Activated CD8-positive, alpha-beta memory T cell treated with anti-CD3 and anti-CD28 coated beads for 48 hours (primary cell): ENCODE results near the gene COLEC12.

Experiments
- DNase-seq, 3 experiments: peaks; one replicate each; pipeline ENCODE4 v3.0.0-alpha.2; 2020; ENCODE audit warnings: low read depth in 2 of 3, low spot score in 2 of 3

Gene COLEC12

GRCh38 chr18:390741-391478, 109.6 kb downstream of the COLEC12 start:
- no peak for DNase-seq

- DNase-seq: no peak
Measured at GRCh38 chr18:389658-390357, 110.7 kb downstream of the COLEC12 start.

GRCh38 chr18:388200-388599, 112.3 kb downstream of the COLEC12 start:
- DNase-seq: no peak

GRCh38 chr18:386994-387393, 113.5 kb downstream of the COLEC12 start:
- DNase-seq: no peak

- DNase-seq: no peak
Measured at GRCh38 chr18:384897-385296, 115.6 kb downstream of the COLEC12 start.

GRCh38 chr18:383135-383534, 117.4 kb downstream of the COLEC12 start:
- no peak for DNase-seq

- DNase-seq: no peak
Measured at GRCh38 chr18:382423-382984, 118.0 kb downstream of the COLEC12 start.

GRCh38 chr18:379681-380330, 120.7 kb downstream of the COLEC12 start:
- DNase-seq: no peak

- no peak for DNase-seq
Measured at GRCh38 chr18:378079-378478, 122.4 kb downstream of the COLEC12 start.

GRCh38 chr18:377088-377487, 123.4 kb downstream of the COLEC12 start:
- no peak for DNase-seq

- DNase-seq: no peak
Measured at GRCh38 chr18:376311-376710, 124.2 kb downstream of the COLEC12 start.

GRCh38 chr18:374721-375168, 125.8 kb downstream of the COLEC12 start:
- DNase-seq: no peak

GRCh38 chr18:373780-374179, 126.7 kb downstream of the COLEC12 start:
- DNase-seq: no peak

GRCh38 chr18:371609-371982, 128.9 kb downstream of the COLEC12 start:
- no peak for DNase-seq

GRCh38 chr18:370751-371608, 129.5 kb downstream of the COLEC12 start:
- no peak for DNase-seq

GRCh38 chr18:369224-370015, 131.1 kb downstream of the COLEC12 start:
- no peak for DNase-seq

- no peak for DNase-seq
Measured at GRCh38 chr18:366466-367061, 133.9 kb downstream of the COLEC12 start.

- no peak for DNase-seq
Measured at GRCh38 chr18:365651-366050, 134.8 kb downstream of the COLEC12 start.

GRCh38 chr18:364256-364826, 136.2 kb downstream of the COLEC12 start:
- DNase-seq: no peak
